Naive B cell (primary cell): ENCODE data around the gene FGFR2. TPM values are rescaled to one million over a fixed set of nuclear protein-coding genes. Genes with fewer than 3 reads are reported as not detected.
"Not testable (repeated sequence)": the region's sequence is repeated elsewhere in the genome, so short reads cannot be mapped to it uniquely, and the experiment has no call there.

Source experiments
- ATAC-seq, 2 donors: fragments of 150-1000 bp; cut with Tn5 transposase; 2 replicates each; pipeline ENCODE4 v1.10.0; 2021; ENCODE audit warnings: low read depth in 2 of 2, mild to moderate bottlenecking in 2 of 2, moderate library complexity in 2 of 2
- DNase-seq: peaks from one replicate; pipeline ENCODE4 v3.0.0; 2022
- H3K27ac Mint-ChIP-seq, 6 donors: one replicate each; pipeline ENCODE4 v1.8.0; 2020 to 2022; ENCODE audit warnings: mild to moderate bottlenecking in 6 of 6, mixed read lengths in 6 of 6, moderate library complexity in 5 of 6, inconsistent platforms in 2 of 6
- H3K27me3 Mint-ChIP-seq, 3 donors: one replicate each; pipeline ENCODE4 v1.8.0; 2021 to 2022; ENCODE audit warnings: mixed read lengths in 3 of 3, mild to moderate bottlenecking in 1 of 3
- H3K36me3 Mint-ChIP-seq, 2 donors: one replicate each; pipeline ENCODE4 v1.8.0; 2020 to 2022; ENCODE audit warnings: mixed read lengths in 2 of 2, inconsistent platforms in 1 of 2, mild to moderate bottlenecking in 1 of 2
- H3K4me1 Mint-ChIP-seq, 3 donors: one replicate each; pipeline ENCODE4 v1.8.0; 2020 to 2022; ENCODE audit warnings: mixed read lengths in 3 of 3, inconsistent platforms in 1 of 3, mild to moderate bottlenecking in 1 of 3, moderate library complexity in 1 of 3
- H3K4me3 Mint-ChIP-seq, 8 donors: one replicate each; pipeline ENCODE4 v1.8.0; 2020 to 2022; ENCODE audit warnings: mild to moderate bottlenecking in 8 of 8, mixed read lengths in 8 of 8, moderate library complexity in 8 of 8, inconsistent platforms in 2 of 8
- H3K9me3 Mint-ChIP-seq, 7 donors: one replicate each; pipeline ENCODE4 v1.8.0; 2020 to 2022; ENCODE audit warnings: mixed read lengths in 7 of 7, mild to moderate bottlenecking in 5 of 7, inconsistent platforms in 2 of 7, moderate library complexity in 1 of 7
- polyA plus RNA-seq, 6 donors: library from polyadenylated mRNA; unstranded; fragments of 300-500 nt; fragmentation: Illumina TruSeq; gene quantifications; one replicate each; pipeline ENCODE4 v1.2.3, GENCODE V29; 2021; ENCODE audit warnings: low read depth in 6 of 6

Gene FGFR2
- polyA plus RNA-seq, 6 donors from 2014 or later: not detected

GRCh38 chr10:121574519-121575166 is 23.6 kb downstream of the FGFR2 start:
- no peak for DNase-seq
- H3K27me3 Mint-ChIP-seq: no peaks in the 10 kb centered on the region
- peaks cover 0 to 1% (median 0%) of the 10 kb centered on the region in 7 donors for H3K9me3 Mint-ChIP-seq
- no peaks in the 10 kb centered on the region for H3K36me3 Mint-ChIP-seq
- no peak for ATAC-seq
- H3K4me3 Mint-ChIP-seq: no peak overlapping the region
- no peak overlapping the region for H3K27ac Mint-ChIP-seq
- no peaks in the 10 kb centered on the region for H3K4me1 Mint-ChIP-seq

GRCh38 chr10:121573538-121573941 is 24.7 kb downstream of the FGFR2 start:
- Mint-ChIP-seq H3K27me3 (no peaks in the 10 kb centered on the region), H3K36me3 (peaks cover 0 to 3% of the 10 kb centered on the region in 2 donors), H3K4me1 (no peaks in the 10 kb centered on the region), H3K27ac (no peak overlapping the region), H3K9me3 (peaks cover 0 to 1% (median 0%) of the 10 kb centered on the region in 7 donors), H3K4me3 (no peak overlapping the region)
- ATAC-seq (no peak), DNase-seq (no peak)

GRCh38 chr10:121572859-121573537 is 25.2 kb downstream of the FGFR2 start:
- no peaks in the 10 kb centered on the region for H3K27me3 Mint-ChIP-seq
- no peak overlapping the region for H3K27ac Mint-ChIP-seq
- no peak overlapping the region for H3K4me3 Mint-ChIP-seq
- H3K4me1 Mint-ChIP-seq: no peaks in the 10 kb centered on the region
- no peak for ATAC-seq
- peaks cover 0 to 2% (median 0%) of the 10 kb centered on the region in 7 donors for H3K9me3 Mint-ChIP-seq
- no peak for DNase-seq
- peaks cover 0 to 3% of the 10 kb centered on the region in 2 donors for H3K36me3 Mint-ChIP-seq

GRCh38 chr10:121570315-121570714 is 27.9 kb downstream of the FGFR2 start:
- peaks cover 0 to 6% (median 1%) of the 10 kb centered on the region in 7 donors for H3K9me3 Mint-ChIP-seq
- no peak for DNase-seq
- H3K27ac Mint-ChIP-seq: no peak overlapping the region

GRCh38 chr10:121568275-121568674 is 30.0 kb downstream of the FGFR2 start:
- Mint-ChIP-seq H3K36me3 (peaks cover 0 to 3% of the 10 kb centered on the region in 2 donors), H3K27me3 (no peaks in the 10 kb centered on the region), H3K27ac (no peak overlapping the region), H3K4me1 (no peaks in the 10 kb centered on the region), H3K4me3 (no peak overlapping the region), H3K9me3 (peaks cover 0 to 10% (median 2%) of the 10 kb centered on the region in 7 donors)
- DNase-seq: no peak
- ATAC-seq: no peak

More at GRCh38 chr10:121570315-121570714, 27.9 kb downstream of the FGFR2 start:
- Mint-ChIP-seq H3K4me1 (no peaks in the 10 kb centered on the region), H3K4me3 (peak overlapping the region in 1 of 8 donors; percentile 34), H3K36me3 (peaks cover 0 to 3% of the 10 kb centered on the region in 2 donors), H3K27me3 (no peaks in the 10 kb centered on the region)
- no peak for ATAC-seq

- Mint-ChIP-seq H3K36me3 (peaks cover 0 to 3% of the 10 kb centered on the region in 2 donors), H3K9me3 (peaks cover 0 to 10% (median 2%) of the 10 kb centered on the region in 7 donors)
These were observed 30.7 kb downstream of the FGFR2 start for GRCh38 chr10:121567569-121567968.

GRCh38 chr10:121566755-121567154 is 31.5 kb downstream of the FGFR2 start:
- no peaks in the 10 kb centered on the region for H3K27me3 Mint-ChIP-seq
- peak overlapping the region in 1 of 6 donors; percentile 75 for H3K27ac Mint-ChIP-seq
- H3K9me3 Mint-ChIP-seq: peaks cover 0 to 10% (median 2%) of the 10 kb centered on the region in 7 donors
- H3K36me3 Mint-ChIP-seq: peaks cover 0 to 3% of the 10 kb centered on the region in 2 donors
- ATAC-seq: no peak
- DNase-seq: no peak
- no peaks in the 10 kb centered on the region for H3K4me1 Mint-ChIP-seq
- no peak overlapping the region for H3K4me3 Mint-ChIP-seq

More at GRCh38 chr10:121567569-121567968, 30.7 kb downstream of the FGFR2 start:
- H3K4me1 Mint-ChIP-seq: no peaks in the 10 kb centered on the region
- H3K27ac Mint-ChIP-seq: no peak overlapping the region
- H3K27me3 Mint-ChIP-seq: no peaks in the 10 kb centered on the region
- no peak overlapping the region for H3K4me3 Mint-ChIP-seq
- DNase-seq (no peak), ATAC-seq (no peak)

GRCh38 chr10:121559326-121560026 is 38.8 kb downstream of the FGFR2 start:
- ATAC-seq: no peak
- Mint-ChIP-seq H3K27ac (no peak overlapping the region), H3K9me3 (peaks cover 0 to 7% (median 4%) of the 10 kb centered on the region in 7 donors), H3K4me1 (no peaks in the 10 kb centered on the region), H3K4me3 (no peak overlapping the region), H3K27me3 (no peaks in the 10 kb centered on the region), H3K36me3 (no peaks in the 10 kb centered on the region)
- DNase-seq: no peak

GRCh38 chr10:121558238-121558637 is 40.0 kb downstream of the FGFR2 start:
- ATAC-seq: no peak
- Mint-ChIP-seq H3K36me3 (no peaks in the 10 kb centered on the region), H3K27me3 (no peaks in the 10 kb centered on the region), H3K27ac (no peak overlapping the region), H3K4me3 (no peak overlapping the region), H3K9me3 (peaks cover 0 to 7% (median 2%) of the 10 kb centered on the region in 7 donors), H3K4me1 (no peaks in the 10 kb centered on the region)
- no peak for DNase-seq

GRCh38 chr10:121556918-121557573 is 41.2 kb downstream of the FGFR2 start:
- peak overlapping the region in 1 of 6 donors; percentile 2 for H3K27ac Mint-ChIP-seq
- H3K9me3 Mint-ChIP-seq: peaks cover 0 to 7% (median 2%) of the 10 kb centered on the region in 7 donors
- ATAC-seq (no peak), DNase-seq (no peak)
- peaks cover 0 to 4% (median 0%) of the 10 kb centered on the region in 3 donors for H3K27me3 Mint-ChIP-seq
- H3K4me3 Mint-ChIP-seq: no peak overlapping the region
- no peaks in the 10 kb centered on the region for H3K36me3 Mint-ChIP-seq
- H3K4me1 Mint-ChIP-seq: no peaks in the 10 kb centered on the region

- H3K4me1 Mint-ChIP-seq: no peaks in the 10 kb centered on the region
- DNase-seq (no peak), ATAC-seq (no peak)
- H3K27ac Mint-ChIP-seq: no peak overlapping the region
- peaks cover 0 to 4% (median 0%) of the 10 kb centered on the region in 3 donors for H3K27me3 Mint-ChIP-seq
- H3K9me3 Mint-ChIP-seq: peaks cover 0 to 7% (median 2%) of the 10 kb centered on the region in 7 donors
- H3K4me3 Mint-ChIP-seq: no peak overlapping the region
- no peaks in the 10 kb centered on the region for H3K36me3 Mint-ChIP-seq
These were observed 41.8 kb downstream of the FGFR2 start for GRCh38 chr10:121556455-121556854.

- not testable (repeated sequence) for H3K27ac Mint-ChIP-seq, ATAC-seq
These were observed 43.3 kb downstream of the FGFR2 start for GRCh38 chr10:121554916-121555315.

More at GRCh38 chr10:121554916-121555315, 43.3 kb downstream of the FGFR2 start:
- DNase-seq, H3K4me3 Mint-ChIP-seq, H3K27me3 Mint-ChIP-seq, H3K4me1 Mint-ChIP-seq, H3K36me3 Mint-ChIP-seq: not testable (repeated sequence)
- H3K9me3 Mint-ChIP-seq: peaks cover 1 to 14% (median 6%) of the 10 kb centered on the region in 7 donors
